ENCODE results near the gene HERPUD2. TPM values are rescaled to one million over a fixed set of nuclear protein-coding genes. Genes with fewer than 3 reads are reported as not detected.

Gene HERPUD2
- total and polyA plus RNA-seq, 11 donors = 6.4 to 26.3 (median 16.5) TPM

GRCh38 chr7:35697414-35698175 is 2.7 kb upstream of the HERPUD2 start:
- WGBS, 4 donors = 83 to 90% (median 85%) methylated on average over 10 of the region's 10 CpGs
- H3K27ac ChIP-seq = no peak overlapping the region
- no peaks in the 10 kb centered on the region for H3K36me3 ChIP-seq
- ATAC-seq = no peak
- no peak overlapping the region for H3K4me3 ChIP-seq
- peaks cover 2 to 28% (median 21%) of the 10 kb centered on the region in 12 donors for H3K4me1 ChIP-seq
- no peak for TF ChIP-seq CTCF (IDR thresholded peaks at IDR 0.05)
- no peak for TF ChIP-seq POLR2A (IDR thresholded peaks at IDR 0.05)
- DNase-seq = no peak
- intact Hi-C loops (cut with DNase I) = loop anchor here in 1 of 10 donors (10.0 kb wide), 2 partner anchors 53 to 607 kb away; no protein-coding TSS in a partner anchor
- no peaks in the 10 kb centered on the region for H3K9me3 ChIP-seq
- H3K27me3 ChIP-seq = no peaks in the 10 kb centered on the region

DNA sequence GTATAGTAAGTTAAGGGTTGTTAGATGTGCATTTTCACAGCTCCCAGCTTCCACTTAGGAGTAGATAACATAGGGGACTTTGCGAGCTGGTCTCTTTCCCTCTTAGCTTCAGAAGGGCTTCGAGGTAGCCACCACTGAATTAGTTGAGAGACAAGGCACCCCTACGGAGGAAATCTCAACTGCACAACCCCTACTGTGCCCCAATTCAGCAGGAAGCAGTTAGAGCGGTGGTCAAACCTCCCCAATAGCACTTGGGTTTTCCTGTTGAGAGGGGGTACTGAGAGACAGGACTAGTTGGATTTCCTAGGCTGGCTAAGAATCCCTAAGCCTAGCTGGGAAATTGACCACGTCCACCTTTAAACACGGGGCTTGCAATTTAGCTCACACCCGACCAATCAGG is 1.1 kb upstream of the HERPUD2 start:
- no peak for TF ChIP-seq POLR2A (IDR thresholded peaks at IDR 0.05)
- no peak for TF ChIP-seq CTCF (IDR thresholded peaks at IDR 0.05)
- peaks cover 2 to 44% (median 37%) of the 10 kb centered on the region in 12 donors for H3K4me1 ChIP-seq
- intact Hi-C loops (cut with DNase I) = loop anchor here in 1 of 10 donors (10.0 kb wide), 2 partner anchors 51 to 609 kb away; no protein-coding TSS in a partner anchor
- H3K9me3 ChIP-seq = no peaks in the 10 kb centered on the region
- no peaks in the 10 kb centered on the region for H3K36me3 ChIP-seq
- H3K27me3 ChIP-seq = no peaks in the 10 kb centered on the region
- peak overlapping the region in 3 of 12 donors; percentile 98 for H3K27ac ChIP-seq
- H3K4me3 ChIP-seq = peak overlapping the region in 9 of 12 donors; percentile 79 to 98 (median 91)
- WGBS, 4 donors = 80 to 97% (median 87%) methylated on average over 7 of the region's 7 CpGs
- no peak for ATAC-seq
- DNase-seq = no peak

GRCh38 chr7:35695473-35695850 is 527 bp upstream of the HERPUD2 start:
- no peaks in the 10 kb centered on the region for H3K9me3 ChIP-seq
- DNase-seq (no peak), ATAC-seq (peak in 1 of 4 donors; percentile 1)
- H3K27ac ChIP-seq = peak overlapping the region; percentile 86 to 98 (median 98)
- intact Hi-C loops (cut with DNase I) = loop anchor here in 1 of 10 donors (10.0 kb wide), 2 partner anchors 51 to 609 kb away; no protein-coding TSS in a partner anchor
- H3K36me3 ChIP-seq = peaks cover 0 to 1% (median 0%) of the 10 kb centered on the region in 9 donors
- no peaks in the 10 kb centered on the region for H3K27me3 ChIP-seq
- H3K4me1 ChIP-seq = peaks cover 2 to 49% (median 43%) of the 10 kb centered on the region in 12 donors
- H3K4me3 ChIP-seq = peak overlapping the region; percentile 79 to 98 (median 88)
- WGBS, 4 donors = 12 to 36% (median 12%) methylated on average over 5 to 10 of the region's 10 CpGs
- TF ChIP-seq POLR2A (IDR thresholded peaks at IDR 0.05) (no peak), CTCF (IDR thresholded peaks at IDR 0.05) (no peak)

- intact Hi-C loops (cut with DNase I) = loop anchor here in 1 of 10 donors (10.0 kb wide), 2 partner anchors 49 to 611 kb away; no protein-coding TSS in a partner anchor
- Histone ChIP-seq H3K27me3 (no peaks in the 10 kb centered on the region), H3K4me1 (peaks cover 2 to 61% (median 51%) of the 10 kb centered on the region in 12 donors), H3K4me3 (peak overlapping the region; percentile 79 to 98 (median 88)), H3K36me3 (peaks cover 0 to 11% (median 0%) of the 10 kb centered on the region in 9 donors), H3K27ac (peak overlapping the region; percentile 86 to 98 (median 98)), H3K9me3 (no peaks in the 10 kb centered on the region)
- WGBS, 4 donors = 0% methylated on average over 35 to 41 of the region's 41 CpGs
- DNase-seq = peak in 2 of 5 donors; percentile 30 to 31
- peak; percentile 0 to 44 (median 27) for ATAC-seq
- TF ChIP-seq POLR2A (IDR thresholded peaks at IDR 0.05) = no peak
- no peak for TF ChIP-seq CTCF (IDR thresholded peaks at IDR 0.05)
Observed at GRCh38 chr7:35694161-35694783, 663 bp downstream of the HERPUD2 start.

Measured in heart left ventricle (tissue), 16 donors.